ENCODE data around the gene PNPT1. TPM values are rescaled to one million over a fixed set of nuclear protein-coding genes. Genes with fewer than 3 reads are reported as not detected.
A peak's percentile ranks its signal among the peaks of the same experiment; 100 is the strongest.

Gene PNPT1
- total and polyA plus RNA-seq, 2 of the 4 experiments (the other 2 are of a cell fraction) = 11.2 to 14.3 TPM

DNA sequence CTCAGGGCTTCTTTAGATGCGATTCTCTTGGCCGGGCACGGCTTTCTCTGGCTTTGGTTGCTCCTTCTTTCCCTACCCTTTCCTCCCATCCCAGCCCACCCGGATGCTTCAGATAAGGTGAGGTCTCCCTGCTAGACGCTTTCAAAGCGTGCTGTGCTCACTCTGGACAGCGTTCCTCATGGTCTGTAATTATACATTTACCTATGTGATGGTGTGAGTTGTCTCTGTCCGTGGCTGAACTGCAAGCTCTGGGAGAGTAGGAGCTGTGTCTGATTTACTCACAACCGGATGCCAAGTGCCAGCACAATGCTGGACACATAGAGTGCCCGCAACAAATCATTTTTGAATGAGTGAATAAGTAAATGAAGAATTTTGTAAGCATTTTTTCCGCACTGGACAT is 26.8 kb upstream of the PNPT1 start:
- peak overlapping the region; percentile 28; the same call in 1 of the 3 replicates for H2BK15ac ChIP-seq (ENCODE audit: low read depth, low read length)
- H2AK5ac ChIP-seq (ENCODE audit: low read depth, low read length) = peak overlapping the region; percentile 74; the same call in 1 of the 2 replicates
- H3K14ac ChIP-seq (replicated peaks; ENCODE audit: low read depth, low read length) = 0 out of 2 replicates have a peak overlapping the region, but pooled peaks have one; percentile 23
- H4K20me1 ChIP-seq (ENCODE audit: insufficient read depth, low read length) = no peaks in the 10 kb centered on the region
- H4K8ac ChIP-seq (ENCODE audit: low read depth in 2 of 2, low read length in 2 of 2) = peak overlapping the region in 1 of 2 experiments; percentile 15; a peak in 1 of 4 replicates
- intact Hi-C loops (cut with micrococcal nuclease) = no loop called here
- H3K56ac ChIP-seq (ENCODE audit: extremely low read depth, insufficient read depth, low read length) = no peak overlapping the region
- WGBS, 2 experiments (ENCODE audit: extremely low coverage in 2 of 2, insufficient read length in 1 of 2) = 93% methylated on average over 5 of the region's 11 CpGs; no CpG with 5 or more reads in 1 of the 2 experiments
- H4K5ac ChIP-seq (ENCODE audit: low read depth, low read length) = no peak overlapping the region
- peaks cover 4% of the 10 kb centered on the region; the same call in 1 of the 2 replicates for H3K4me1 ChIP-seq (ENCODE audit: control insufficient read depth, insufficient read depth, low read length)
- no peak overlapping the region for H3K23ac ChIP-seq (ENCODE audit: low read depth, low read length)
- in situ Hi-C loops (cut with MboI; ENCODE audit: low sequenced_read_pairs) = loop anchor here (25.0 kb wide), 1 partner anchor 1792 kb away; no protein-coding TSS in a partner anchor
- H3K27ac ChIP-seq (ENCODE audit: insufficient read depth, low read length) = no peak overlapping the region
- no TSS peak for BruUV-seq (replicated peaks)
- H4K91ac ChIP-seq (ENCODE audit: insufficient read depth, low read depth, low read length) = peak overlapping the region; percentile 4; the same call in 1 of the 2 replicates
- TF ChIP-seq RFX5 (IDR thresholded peaks at IDR 0.05; ENCODE audit: low read depth, low read length) (no peak), RAD21 (IDR thresholded peaks at IDR 0.05; ENCODE audit: low read length) (no peak)
- TF ChIP-seq, protein P1, sequence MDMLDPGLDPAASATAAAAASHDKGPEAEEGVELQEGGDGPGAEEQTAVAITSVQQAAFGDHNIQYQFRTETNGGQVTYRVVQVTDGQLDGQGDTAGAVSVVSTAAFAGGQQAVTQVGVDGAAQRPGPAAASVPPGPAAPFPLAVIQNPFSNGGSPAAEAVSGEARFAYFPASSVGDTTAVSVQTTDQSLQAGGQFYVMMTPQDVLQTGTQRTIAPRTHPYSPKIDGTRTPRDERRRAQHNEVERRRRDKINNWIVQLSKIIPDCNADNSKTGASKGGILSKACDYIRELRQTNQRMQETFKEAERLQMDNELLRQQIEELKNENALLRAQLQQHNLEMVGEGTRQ (IDR thresholded peaks at IDR 0.05; ENCODE audit: low read depth, low read length) = no peak
- no peaks in the 10 kb centered on the region for H3K9me1 ChIP-seq (ENCODE audit: insufficient read depth, low read length)
- peak overlapping the region; percentile 27; the same call in 1 of the 2 replicates for H2BK120ac ChIP-seq (ENCODE audit: low read depth, low read length)
- H3K9ac ChIP-seq (ENCODE audit: low read depth, low read length) = no peak overlapping the region
- H2BK5ac ChIP-seq (ENCODE audit: low read depth, low read length, poor library complexity, severe bottlenecking) = no peak overlapping the region
- H2AK9ac ChIP-seq (replicated peaks; ENCODE audit: low read depth, low read length, poor library complexity) = no peak overlapping the region
- no peaks in the 10 kb centered on the region for H3K9me3 ChIP-seq (ENCODE audit: control insufficient read depth, insufficient read depth, low read length)
- no peak for DNase-seq
- no peak overlapping the region for H3K18ac ChIP-seq (ENCODE audit: low read depth, low read length)
- dilution Hi-C loops (cut with HindIII; ENCODE audit: low sequenced_read_pairs, unreplicated experiment) = loop anchor here (25.0 kb wide), 1 partner anchor 292 kb away; no protein-coding TSS in a partner anchor
- no peak overlapping the region for H3K4me2 ChIP-seq (ENCODE audit: low read depth, low read length)
- no peak overlapping the region for H2BK20ac ChIP-seq (ENCODE audit: low read depth, low read length)
- no peaks in the 10 kb centered on the region for H3K79me1 ChIP-seq (ENCODE audit: low read depth in 1 of 2, low read length in 2 of 2)
- CTCF ChIA-PET = no interaction called here
- H3K4ac ChIP-seq (ENCODE audit: low read depth, low read length) = peak overlapping the region; percentile 30; the same call in 1 of the 2 replicates
- H3K36me3 ChIP-seq (ENCODE audit: control insufficient read depth, insufficient read depth, low read length) = no peaks in the 10 kb centered on the region
- H2AFZ ChIP-seq (replicated peaks; ENCODE audit: low read length, poor library complexity) = peak overlapping the region; percentile 44
- POLR2A ChIA-PET (ENCODE audit: unreplicated experiment) = no interaction called here
- no peak for ATAC-seq (ENCODE audit: low read depth)
- no peaks in the 10 kb centered on the region for H3K27me3 ChIP-seq (ENCODE audit: control insufficient read depth, insufficient read depth, low read length)
- no peak overlapping the region for H3K4me3 ChIP-seq (ENCODE audit: insufficient read depth, low read depth, low read length)

Data from IMR-90 (cell line).